ENCODE measurements around the gene LOC128125822.
"Not testable (repeated sequence)": the region's sequence is repeated elsewhere in the genome, so short reads cannot be mapped to it uniquely, and the experiment has no call there.

Gene LOC128125822

GRCh38 chr6:63572044-63572746 lies at the start of gene LOC128125822, which contains the start of gene PTP4A1:
Gene LOC128125822 (plus strand): TSS chr6:63572480.
Gene PTP4A1 (plus strand): TSS chr6:63572480. CDS start chr6:63576881, 4,401 bp downstream.
- TF ChIP-seq YY1 (IDR thresholded peaks at IDR 0.05; ENCODE audit: insufficient read depth, insufficient read length) (no peak), SUZ12 (IDR thresholded peaks at IDR 0.05; ENCODE audit: extremely low read depth, insufficient read depth, insufficient read length) (no peak), ZNF274 (IDR thresholded peaks at IDR 0.05; ENCODE audit: low read depth, low read length) (no peak)
- peaks cover 16% of the 10 kb centered on the region for H3K36me3 ChIP-seq (ENCODE audit: insufficient read depth, insufficient read length, low read length)
- peak within 1 kb of the TSS; percentile 92 for H3K9ac ChIP-seq (ENCODE audit: insufficient read length, low read depth)
- H3K27me3 ChIP-seq (ENCODE audit: insufficient read depth, insufficient read length): no peaks in the 10 kb centered on the region
- no peaks in the 10 kb centered on the region for H3K4me1 ChIP-seq (ENCODE audit: insufficient read depth, insufficient read length)
- DNase-seq (ENCODE audit: low read depth, low spot score): peak; percentile 93
- peak within 1 kb of the TSS; percentile 84 for H3K4me3 ChIP-seq (ENCODE audit: insufficient read length, low read depth)
- peaks cover 12% of the 10 kb centered on the region; the same call in 1 of the 2 replicates for H3K9me3 ChIP-seq (ENCODE audit: insufficient read depth, low read length)

GRCh38 chr6:63522911-63523287 lies 49.4 kb upstream of the LOC128125822 start:
- not testable (repeated sequence) for H3K4me1 ChIP-seq (ENCODE audit: insufficient read depth, insufficient read length); H3K9ac ChIP-seq (ENCODE audit: insufficient read length, low read depth); H3K36me3 ChIP-seq (ENCODE audit: insufficient read depth, insufficient read length, low read length); H3K27me3 ChIP-seq (ENCODE audit: insufficient read depth, insufficient read length); H3K9me3 ChIP-seq (ENCODE audit: insufficient read depth, low read length); DNase-seq (ENCODE audit: low read depth, low spot score); H3K4me3 ChIP-seq (ENCODE audit: insufficient read length, low read depth)

- H3K9me3 ChIP-seq (ENCODE audit: insufficient read depth, low read length): no peaks in the 10 kb centered on the region
- H3K4me1 ChIP-seq (ENCODE audit: insufficient read depth, insufficient read length): no peaks in the 10 kb centered on the region
- no peak for TF ChIP-seq ZNF274 (IDR thresholded peaks at IDR 0.05; ENCODE audit: low read depth, low read length)
- no peak for TF ChIP-seq YY1 (IDR thresholded peaks at IDR 0.05; ENCODE audit: insufficient read depth, insufficient read length)
- no peak for TF ChIP-seq SUZ12 (IDR thresholded peaks at IDR 0.05; ENCODE audit: extremely low read depth, insufficient read depth, insufficient read length)
- no peak overlapping the region for H3K9ac ChIP-seq (ENCODE audit: insufficient read length, low read depth)
- DNase-seq (ENCODE audit: low read depth, low spot score): no peak
- H3K36me3 ChIP-seq (ENCODE audit: insufficient read depth, insufficient read length, low read length): no peaks in the 10 kb centered on the region
- peaks cover 3% of the 10 kb centered on the region for H3K27me3 ChIP-seq (ENCODE audit: insufficient read depth, insufficient read length)
- H3K4me3 ChIP-seq (ENCODE audit: insufficient read length, low read depth): no peak overlapping the region
Measured at GRCh38 chr6:63523630-63524029, 48.6 kb upstream of the LOC128125822 start.

GRCh38 chr6:63525186-63525878 lies 46.9 kb upstream of the LOC128125822 start:
- no peaks in the 10 kb centered on the region for H3K4me1 ChIP-seq (ENCODE audit: insufficient read depth, insufficient read length)
- no peaks in the 10 kb centered on the region for H3K9me3 ChIP-seq (ENCODE audit: insufficient read depth, low read length)
- DNase-seq (ENCODE audit: low read depth, low spot score): no peak
- TF ChIP-seq ZNF274 (IDR thresholded peaks at IDR 0.05; ENCODE audit: low read depth, low read length) (no peak), YY1 (IDR thresholded peaks at IDR 0.05; ENCODE audit: insufficient read depth, insufficient read length) (no peak), SUZ12 (IDR thresholded peaks at IDR 0.05; ENCODE audit: extremely low read depth, insufficient read depth, insufficient read length) (no peak)
- no peaks in the 10 kb centered on the region for H3K36me3 ChIP-seq (ENCODE audit: insufficient read depth, insufficient read length, low read length)
- no peak overlapping the region for H3K4me3 ChIP-seq (ENCODE audit: insufficient read length, low read depth)
- peaks cover 15% of the 10 kb centered on the region for H3K27me3 ChIP-seq (ENCODE audit: insufficient read depth, insufficient read length)
- no peak overlapping the region for H3K9ac ChIP-seq (ENCODE audit: insufficient read length, low read depth)

- no peak for DNase-seq (ENCODE audit: low read depth, low spot score)
- Histone ChIP-seq H3K9me3 (ENCODE audit: insufficient read depth, low read length) (no peaks in the 10 kb centered on the region), H3K27me3 (ENCODE audit: insufficient read depth, insufficient read length) (peaks cover 24% of the 10 kb centered on the region), H3K9ac (ENCODE audit: insufficient read length, low read depth) (no peak overlapping the region), H3K36me3 (ENCODE audit: insufficient read depth, insufficient read length, low read length) (no peaks in the 10 kb centered on the region), H3K4me1 (ENCODE audit: insufficient read depth, insufficient read length) (no peaks in the 10 kb centered on the region), H3K4me3 (ENCODE audit: insufficient read length, low read depth) (no peak overlapping the region)
- TF ChIP-seq ZNF274 (IDR thresholded peaks at IDR 0.05; ENCODE audit: low read depth, low read length) (no peak), SUZ12 (IDR thresholded peaks at IDR 0.05; ENCODE audit: extremely low read depth, insufficient read depth, insufficient read length) (no peak), YY1 (IDR thresholded peaks at IDR 0.05; ENCODE audit: insufficient read depth, insufficient read length) (no peak)
Measured at GRCh38 chr6:63526931-63527330, 45.3 kb upstream of the LOC128125822 start.

- Histone ChIP-seq H3K9me3 (ENCODE audit: insufficient read depth, low read length) (no peaks in the 10 kb centered on the region), H3K4me1 (ENCODE audit: insufficient read depth, insufficient read length) (no peaks in the 10 kb centered on the region), H3K36me3 (ENCODE audit: insufficient read depth, insufficient read length, low read length) (no peaks in the 10 kb centered on the region), H3K4me3 (ENCODE audit: insufficient read length, low read depth) (no peak overlapping the region), H3K9ac (ENCODE audit: insufficient read length, low read depth) (no peak overlapping the region), H3K27me3 (ENCODE audit: insufficient read depth, insufficient read length) (peaks cover 34% of the 10 kb centered on the region)
- TF ChIP-seq ZNF274 (IDR thresholded peaks at IDR 0.05; ENCODE audit: low read depth, low read length) (no peak), SUZ12 (IDR thresholded peaks at IDR 0.05; ENCODE audit: extremely low read depth, insufficient read depth, insufficient read length) (no peak), YY1 (IDR thresholded peaks at IDR 0.05; ENCODE audit: insufficient read depth, insufficient read length) (no peak)
- no peak for DNase-seq (ENCODE audit: low read depth, low spot score)
Measured at GRCh38 chr6:63527658-63528514, 44.4 kb upstream of the LOC128125822 start.

GRCh38 chr6:63529498-63529897 lies 42.8 kb upstream of the LOC128125822 start:
- no peak overlapping the region for H3K9ac ChIP-seq (ENCODE audit: insufficient read length, low read depth)
- TF ChIP-seq YY1 (IDR thresholded peaks at IDR 0.05; ENCODE audit: insufficient read depth, insufficient read length) (no peak), SUZ12 (IDR thresholded peaks at IDR 0.05; ENCODE audit: extremely low read depth, insufficient read depth, insufficient read length) (no peak), ZNF274 (IDR thresholded peaks at IDR 0.05; ENCODE audit: low read depth, low read length) (no peak)

More at GRCh38 chr6:63529498-63529897, 42.8 kb upstream of the LOC128125822 start:
- no peak overlapping the region for H3K4me3 ChIP-seq (ENCODE audit: insufficient read length, low read depth)
- H3K9me3 ChIP-seq (ENCODE audit: insufficient read depth, low read length): no peaks in the 10 kb centered on the region
- no peak for DNase-seq (ENCODE audit: low read depth, low spot score)
- H3K36me3 ChIP-seq (ENCODE audit: insufficient read depth, insufficient read length, low read length): no peaks in the 10 kb centered on the region
- peaks cover 49% of the 10 kb centered on the region for H3K27me3 ChIP-seq (ENCODE audit: insufficient read depth, insufficient read length)
- H3K4me1 ChIP-seq (ENCODE audit: insufficient read depth, insufficient read length): no peaks in the 10 kb centered on the region
